Right lung (tissue), 5 donors: Measurements from ENCODE around the gene SCAMP5. TPM values are rescaled to one million over a fixed set of nuclear protein-coding genes. Genes with fewer than 3 reads are reported as not detected.
A peak's percentile ranks its signal among the peaks of the same experiment; 100 is the strongest.

ENCODE experiments used
- DNase-seq, 2 donors: peaks; one replicate each; pipeline ENCODE4 v3.0.0-alpha.2; 2013
- polyA plus RNA-seq, 5 donors: library from polyadenylated mRNA; unstranded; fragments of 120-200 nt; gene quantifications; one replicate each; pipeline versions ENCODE4 v1.2.1 to v1.2.3, GENCODE V29; 2013; ENCODE audit warnings: inconsistent platforms in 1 of 5, low replicate concordance in 1 of 5; ENCODE audit not compliant: insufficient read length in 5 of 5, insufficient read depth in 1 of 5

Gene SCAMP5
- polyA plus RNA-seq, 5 donors, result 11.5 to 28.0 (median 14.2) TPM

DNA sequence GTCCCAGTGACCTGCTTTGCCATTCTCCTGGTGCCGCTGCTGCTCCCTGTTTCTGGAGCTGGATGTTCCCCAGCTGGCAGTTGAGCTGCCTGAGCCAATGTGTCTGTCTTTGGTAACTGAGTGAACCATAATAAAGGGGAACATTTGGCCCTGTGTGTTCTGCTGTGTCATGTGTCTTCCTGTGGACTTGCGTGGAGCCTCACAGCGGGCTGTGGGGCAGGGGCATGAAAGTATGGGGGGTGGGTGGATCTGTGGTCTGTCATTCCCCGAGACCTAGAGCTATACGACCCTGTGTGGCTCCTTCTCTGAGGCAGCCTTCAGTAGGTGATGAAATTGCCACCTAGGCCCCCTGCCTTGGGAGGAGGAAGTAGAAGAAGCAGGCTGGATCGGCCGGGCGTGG is 26.0 kb downstream of the SCAMP5 start:
- no peak for DNase-seq

- no peak for DNase-seq
These were observed 27.4 kb downstream of the SCAMP5 start for GRCh38 chr15:75022783-75023180.

DNA sequence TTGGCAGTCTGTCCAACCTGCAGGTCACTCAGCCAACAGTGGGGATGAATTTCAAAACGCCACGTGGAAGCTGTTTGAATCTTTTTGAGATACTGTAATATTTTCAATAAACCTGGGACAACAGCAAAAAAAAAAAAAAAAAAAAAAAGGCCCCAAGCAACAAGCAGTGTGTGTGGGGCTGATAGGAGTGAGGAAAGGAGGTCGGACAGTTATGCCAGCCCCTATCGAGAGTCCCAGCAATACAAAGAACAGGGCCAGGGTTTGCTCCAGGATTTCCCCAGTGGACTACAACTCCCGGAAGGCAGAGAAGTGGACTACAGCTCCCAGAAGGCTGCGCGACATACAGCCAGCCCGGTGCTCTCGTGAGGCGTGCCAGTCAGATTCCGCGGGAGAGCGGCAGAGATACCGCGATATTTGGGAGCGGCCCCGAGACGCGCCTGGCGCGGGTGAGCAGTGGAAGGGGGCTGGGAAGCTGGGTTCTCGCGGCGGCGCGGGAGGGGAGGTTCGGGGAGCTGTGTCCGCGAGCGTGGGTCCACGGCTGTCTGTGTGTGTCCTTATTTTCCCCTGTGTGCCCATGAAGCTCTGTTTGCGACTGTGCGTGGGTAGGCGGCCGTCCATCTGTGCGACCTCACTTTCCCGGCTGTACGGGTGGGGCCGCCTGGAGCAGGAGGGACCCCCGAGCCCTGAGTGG is 28.0 kb downstream of the SCAMP5 start, which contains the start of gene PPCDC:
Gene PPCDC, plus strand, starts transcription at position 410 of the 691 bp plus-strand sequence. CDS start 4,729 bp downstream, outside the sequence.
- peak; percentile 95 for DNase-seq

DNA sequence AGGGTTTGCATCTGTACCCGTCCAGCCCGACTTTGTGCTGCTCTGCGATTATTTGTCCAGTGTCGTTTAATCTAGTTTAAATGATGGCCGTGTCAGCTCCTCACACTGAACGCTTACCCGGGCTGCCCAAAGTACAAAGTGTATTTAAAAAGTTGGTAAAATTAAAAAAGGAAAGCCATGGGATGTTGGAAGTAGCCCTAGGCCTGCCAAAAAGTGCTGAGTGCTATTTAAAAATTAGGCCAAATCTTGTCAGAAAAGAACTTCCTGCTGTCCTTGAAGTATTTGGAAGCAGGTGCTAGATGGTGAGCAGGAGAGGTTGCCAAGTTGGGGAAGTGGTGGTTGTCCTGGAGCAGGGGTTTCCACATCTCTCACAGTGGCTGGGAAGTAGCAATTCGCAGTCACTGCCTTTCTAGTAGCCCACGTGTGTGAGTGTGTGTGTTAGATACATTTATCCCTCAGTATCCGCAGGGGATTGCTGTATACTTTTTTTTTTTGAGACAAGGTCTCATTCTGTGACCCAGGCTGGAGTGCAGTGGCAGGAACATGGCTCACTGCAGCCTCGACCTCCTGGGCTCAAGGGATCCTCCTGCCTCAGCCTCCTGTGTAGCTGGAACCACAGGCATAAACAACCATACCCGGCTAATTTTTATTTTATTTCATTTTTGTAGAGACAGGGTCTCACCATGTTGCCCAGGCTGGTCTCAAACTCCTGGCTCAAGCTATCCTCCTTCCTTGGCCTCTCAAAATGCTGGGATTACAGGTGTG is 28.7 kb downstream of the SCAMP5 start:
- no peak for DNase-seq

DNA sequence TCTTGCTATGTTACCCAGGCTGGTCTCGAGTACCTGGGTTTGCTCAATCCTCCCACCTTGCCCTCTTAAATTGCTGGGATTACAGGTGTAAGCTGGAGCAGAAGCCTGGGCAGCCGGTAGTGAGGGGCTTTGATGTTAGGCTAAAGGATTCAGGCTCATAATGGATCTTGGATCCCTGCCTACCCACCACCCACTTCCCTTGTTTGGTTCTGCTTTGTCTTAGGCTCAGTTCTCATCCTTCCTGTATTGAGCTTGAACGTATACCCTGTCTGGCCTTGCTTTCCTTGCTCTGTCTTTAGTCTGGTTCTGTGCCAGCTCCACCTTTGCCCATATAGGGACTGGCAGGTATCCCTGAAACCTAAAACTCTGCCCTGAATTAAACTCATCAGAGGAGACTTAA is 29.7 kb downstream of the SCAMP5 start:
- DNase-seq, result no peak

GRCh38 chr15:75025548-75026260 is 30.3 kb downstream of the SCAMP5 start:
- DNase-seq, result no peak

DNA sequence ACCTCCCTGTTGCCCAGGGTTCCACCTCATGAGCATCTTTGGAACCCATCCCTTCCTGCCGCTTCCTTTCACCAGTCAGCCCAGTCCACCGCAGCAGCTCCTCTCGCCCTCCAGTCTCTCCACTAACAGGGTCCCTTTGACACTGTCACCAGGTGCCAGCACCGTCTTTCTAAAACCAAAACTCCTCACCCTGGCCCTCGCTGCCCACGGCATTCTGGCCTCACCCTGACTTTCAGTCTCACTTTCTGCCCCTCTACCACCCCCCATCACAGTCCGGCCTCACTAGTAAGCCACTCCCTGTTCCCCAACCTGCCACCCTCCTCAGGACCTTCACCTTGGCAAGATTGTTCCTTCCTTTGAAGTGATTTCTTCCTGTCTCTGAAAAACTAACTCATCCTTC is 32.2 kb downstream of the SCAMP5 start:
- no peak for DNase-seq

DNA sequence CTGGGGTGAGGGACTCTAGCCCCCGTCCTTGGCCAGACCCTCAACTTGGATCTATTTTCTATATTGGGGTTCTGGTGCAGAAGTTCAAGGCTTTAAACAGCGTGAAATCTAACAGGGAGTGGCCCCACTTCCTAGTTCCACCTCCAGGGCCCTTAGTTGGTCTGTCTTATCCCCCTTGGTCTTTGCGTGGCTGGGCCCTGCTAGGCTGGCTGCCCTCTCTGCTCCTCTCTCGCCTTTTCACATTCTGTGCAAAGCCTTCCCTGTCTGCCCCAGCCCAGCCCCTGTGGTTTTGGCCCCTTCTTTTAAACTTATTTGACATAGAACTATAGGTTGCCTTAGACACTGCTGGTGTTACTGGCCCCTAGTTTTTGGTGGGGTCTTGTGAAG is 33.6 kb downstream of the SCAMP5 start:
- DNase-seq, result no peak

- peak; percentile 79 to 84 for DNase-seq
These were observed 34.1 kb downstream of the SCAMP5 start for GRCh38 chr15:75029378-75030022.

- DNase-seq, result no peak
These were observed 34.7 kb downstream of the SCAMP5 start for GRCh38 chr15:75030023-75030413.

GRCh38 chr15:75030424-75030823 is 35.1 kb downstream of the SCAMP5 start:
- DNase-seq, result no peak

- no peak for DNase-seq
These were observed 36.5 kb downstream of the SCAMP5 start for GRCh38 chr15:75031848-75032247.

DNA sequence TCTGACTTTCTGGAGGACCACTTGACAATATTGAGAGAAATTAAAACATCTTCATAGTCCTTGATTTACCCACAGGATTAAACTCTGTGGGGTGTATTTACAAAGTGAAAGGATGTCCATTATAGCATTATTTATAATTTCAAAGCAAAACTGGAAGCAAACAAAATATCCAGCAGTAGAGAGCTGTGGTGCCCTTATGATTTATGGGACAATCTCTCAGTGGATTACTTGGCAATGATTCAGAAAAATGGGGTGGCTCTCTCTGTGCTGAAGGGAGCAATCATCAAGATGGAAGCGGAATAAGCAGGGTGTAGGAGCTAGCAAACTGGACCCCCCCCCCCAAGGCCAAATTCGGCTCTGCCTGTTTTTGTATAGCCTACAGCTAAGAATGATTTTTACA is 37.0 kb downstream of the SCAMP5 start:
- no peak for DNase-seq

DNA sequence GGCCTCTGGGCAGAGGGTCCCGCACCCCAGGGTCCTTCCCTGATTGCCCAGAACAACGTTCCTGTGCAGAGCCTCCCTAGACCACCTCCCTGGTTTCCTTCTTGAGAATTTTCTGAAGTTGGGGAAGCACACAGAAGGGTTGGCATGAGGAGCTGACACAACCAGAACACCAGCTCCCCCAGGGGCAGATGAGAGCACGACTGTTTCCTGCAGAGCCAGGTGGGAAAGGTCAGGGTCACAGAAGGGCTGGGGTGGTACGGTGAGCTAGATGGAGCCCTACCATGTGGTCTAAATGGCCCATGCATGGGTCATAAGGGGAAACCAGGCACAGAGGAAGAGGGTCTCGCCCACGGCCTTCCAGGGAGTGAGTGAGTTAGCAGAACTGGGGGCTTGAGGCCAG is 38.4 kb downstream of the SCAMP5 start:
- DNase-seq, result no peak

- no peak for DNase-seq
These were observed 39.3 kb downstream of the SCAMP5 start for GRCh38 chr15:75034615-75035014.

DNA sequence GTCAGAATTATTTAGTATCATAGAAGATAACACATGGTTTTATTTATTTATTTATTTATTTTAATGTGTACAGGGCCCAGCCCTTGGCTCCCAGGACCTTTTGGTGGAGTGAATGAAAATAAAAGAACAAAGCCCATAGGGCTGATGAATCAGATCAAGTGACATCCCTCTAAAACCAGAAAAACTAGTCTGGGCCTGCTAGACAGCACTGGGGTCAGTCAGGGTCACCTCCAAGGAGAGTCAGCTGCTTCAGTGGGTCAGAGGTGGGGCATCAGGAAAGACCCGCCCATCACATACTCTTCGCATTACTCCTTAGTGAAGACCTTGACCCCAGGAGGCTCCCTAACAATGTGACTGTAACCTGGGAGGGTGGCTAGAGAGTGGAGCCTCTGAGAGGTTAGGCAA is 40.9 kb downstream of the SCAMP5 start:
- DNase-seq, result no peak

DNA sequence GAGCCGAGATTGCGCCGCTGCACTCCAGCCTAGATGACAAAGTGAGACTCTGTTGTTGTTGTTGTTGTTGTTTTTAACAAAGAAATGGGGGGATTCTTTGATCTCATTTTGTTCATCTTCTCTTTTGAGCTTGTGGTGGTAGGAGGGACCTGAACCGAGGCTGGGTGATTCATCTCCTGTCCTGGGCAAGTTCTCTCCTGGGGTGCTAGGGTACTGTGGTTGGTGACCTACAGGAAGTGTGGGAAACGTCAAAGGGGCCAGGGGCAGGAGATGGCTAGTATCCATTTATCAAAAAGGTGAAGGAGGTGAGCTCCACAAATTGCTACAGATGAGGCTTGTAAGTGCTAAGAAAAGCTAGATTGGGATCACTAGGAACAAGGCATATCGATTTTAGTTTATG is 42.3 kb downstream of the SCAMP5 start:
- no peak for DNase-seq

GRCh38 chr15:75038231-75038630 is 42.9 kb downstream of the SCAMP5 start:
- DNase-seq, result no peak

GRCh38 chr15:75042730-75043508 is 47.6 kb downstream of the SCAMP5 start:
- peak in 1 of 2 donors; percentile 35 for DNase-seq

- peak; percentile 95 to 96 for DNase-seq
These were observed 48.3 kb downstream of the SCAMP5 start for GRCh38 chr15:75043509-75044257.
